HL-60 (cell line): ENCODE data around the gene RELL1.

Source experiments
- TF ChIP-seq, protein P1 (sequence below): IDR thresholded peaks from one replicate; pipeline ENCODE4 v1.5.1; 2011; ENCODE audit warnings: low read length, control low read depth, inconsistent platforms; ENCODE audit not compliant: insufficient read depth
- TF ChIP-seq, protein P2 (sequence below): IDR thresholded peaks from 2 replicates; pipeline ENCODE4 v1.6.1; 2012; ENCODE audit warnings: low read depth; ENCODE audit not compliant: insufficient replicate concordance

DNA sequence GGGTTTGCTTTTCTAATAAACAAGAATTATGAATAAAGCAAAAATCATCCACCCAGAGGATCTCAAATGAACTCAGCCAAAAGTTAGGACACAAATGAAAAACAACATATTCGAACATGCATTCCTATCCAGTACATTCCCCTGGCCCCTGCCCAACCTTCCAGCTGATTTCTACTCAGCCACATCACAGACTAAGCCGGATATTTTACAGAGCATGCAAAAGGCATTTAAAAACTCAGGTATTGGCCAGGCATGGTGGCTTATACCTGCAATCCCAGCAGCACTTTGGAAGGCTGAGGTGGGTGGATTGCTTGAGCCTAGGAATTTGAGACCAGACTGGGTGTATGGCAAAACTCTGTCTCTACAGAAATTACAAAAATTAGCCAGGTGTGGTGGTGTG is 54.6 kb downstream of the RELL1 start:
- TF ChIP-seq, protein P1, sequence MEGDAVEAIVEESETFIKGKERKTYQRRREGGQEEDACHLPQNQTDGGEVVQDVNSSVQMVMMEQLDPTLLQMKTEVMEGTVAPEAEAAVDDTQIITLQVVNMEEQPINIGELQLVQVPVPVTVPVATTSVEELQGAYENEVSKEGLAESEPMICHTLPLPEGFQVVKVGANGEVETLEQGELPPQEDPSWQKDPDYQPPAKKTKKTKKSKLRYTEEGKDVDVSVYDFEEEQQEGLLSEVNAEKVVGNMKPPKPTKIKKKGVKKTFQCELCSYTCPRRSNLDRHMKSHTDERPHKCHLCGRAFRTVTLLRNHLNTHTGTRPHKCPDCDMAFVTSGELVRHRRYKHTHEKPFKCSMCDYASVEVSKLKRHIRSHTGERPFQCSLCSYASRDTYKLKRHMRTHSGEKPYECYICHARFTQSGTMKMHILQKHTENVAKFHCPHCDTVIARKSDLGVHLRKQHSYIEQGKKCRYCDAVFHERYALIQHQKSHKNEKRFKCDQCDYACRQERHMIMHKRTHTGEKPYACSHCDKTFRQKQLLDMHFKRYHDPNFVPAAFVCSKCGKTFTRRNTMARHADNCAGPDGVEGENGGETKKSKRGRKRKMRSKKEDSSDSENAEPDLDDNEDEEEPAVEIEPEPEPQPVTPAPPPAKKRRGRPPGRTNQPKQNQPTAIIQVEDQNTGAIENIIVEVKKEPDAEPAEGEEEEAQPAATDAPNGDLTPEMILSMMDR = no peak
- TF ChIP-seq, protein P2, sequence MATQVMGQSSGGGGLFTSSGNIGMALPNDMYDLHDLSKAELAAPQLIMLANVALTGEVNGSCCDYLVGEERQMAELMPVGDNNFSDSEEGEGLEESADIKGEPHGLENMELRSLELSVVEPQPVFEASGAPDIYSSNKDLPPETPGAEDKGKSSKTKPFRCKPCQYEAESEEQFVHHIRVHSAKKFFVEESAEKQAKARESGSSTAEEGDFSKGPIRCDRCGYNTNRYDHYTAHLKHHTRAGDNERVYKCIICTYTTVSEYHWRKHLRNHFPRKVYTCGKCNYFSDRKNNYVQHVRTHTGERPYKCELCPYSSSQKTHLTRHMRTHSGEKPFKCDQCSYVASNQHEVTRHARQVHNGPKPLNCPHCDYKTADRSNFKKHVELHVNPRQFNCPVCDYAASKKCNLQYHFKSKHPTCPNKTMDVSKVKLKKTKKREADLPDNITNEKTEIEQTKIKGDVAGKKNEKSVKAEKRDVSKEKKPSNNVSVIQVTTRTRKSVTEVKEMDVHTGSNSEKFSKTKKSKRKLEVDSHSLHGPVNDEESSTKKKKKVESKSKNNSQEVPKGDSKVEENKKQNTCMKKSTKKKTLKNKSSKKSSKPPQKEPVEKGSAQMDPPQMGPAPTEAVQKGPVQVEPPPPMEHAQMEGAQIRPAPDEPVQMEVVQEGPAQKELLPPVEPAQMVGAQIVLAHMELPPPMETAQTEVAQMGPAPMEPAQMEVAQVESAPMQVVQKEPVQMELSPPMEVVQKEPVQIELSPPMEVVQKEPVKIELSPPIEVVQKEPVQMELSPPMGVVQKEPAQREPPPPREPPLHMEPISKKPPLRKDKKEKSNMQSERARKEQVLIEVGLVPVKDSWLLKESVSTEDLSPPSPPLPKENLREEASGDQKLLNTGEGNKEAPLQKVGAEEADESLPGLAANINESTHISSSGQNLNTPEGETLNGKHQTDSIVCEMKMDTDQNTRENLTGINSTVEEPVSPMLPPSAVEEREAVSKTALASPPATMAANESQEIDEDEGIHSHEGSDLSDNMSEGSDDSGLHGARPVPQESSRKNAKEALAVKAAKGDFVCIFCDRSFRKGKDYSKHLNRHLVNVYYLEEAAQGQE = no peak
